AG09309 (cell line): ENCODE data around the gene ADAMTS12.
"Not testable (repeated sequence)": the region's sequence is repeated elsewhere in the genome, so short reads cannot be mapped to it uniquely, and the experiment has no call there.

ENCODE experiments used
- DNase-seq: peaks from one replicate; pipeline ENCODE4 v3.0.0-alpha.2; 2010; ENCODE audit warnings: low read depth
- H3K4me3 ChIP-seq: 2 replicates; pipeline ENCODE4 v1.5.1; 2011; ENCODE audit warnings: mild to moderate bottlenecking, low read depth, low read length, moderate library complexity; ENCODE audit not compliant: control insufficient read depth
- CTCF ChIP-seq: IDR thresholded peaks from 2 replicates; pipeline ENCODE4 v1.5.1; 2011; ENCODE audit warnings: mild to moderate bottlenecking, low read depth, low read length, inconsistent platforms; ENCODE audit not compliant: insufficient read depth, control insufficient read depth; ENCODE audit errors: missing control alignments

The ADAMTS12 gene

GRCh38 chr5:33516421-33516820, 375.4 kb downstream of the ADAMTS12 start:
- no peak overlapping the region for H3K4me3 ChIP-seq
- DNase-seq: no peak
- no peak for TF ChIP-seq CTCF

DNA sequence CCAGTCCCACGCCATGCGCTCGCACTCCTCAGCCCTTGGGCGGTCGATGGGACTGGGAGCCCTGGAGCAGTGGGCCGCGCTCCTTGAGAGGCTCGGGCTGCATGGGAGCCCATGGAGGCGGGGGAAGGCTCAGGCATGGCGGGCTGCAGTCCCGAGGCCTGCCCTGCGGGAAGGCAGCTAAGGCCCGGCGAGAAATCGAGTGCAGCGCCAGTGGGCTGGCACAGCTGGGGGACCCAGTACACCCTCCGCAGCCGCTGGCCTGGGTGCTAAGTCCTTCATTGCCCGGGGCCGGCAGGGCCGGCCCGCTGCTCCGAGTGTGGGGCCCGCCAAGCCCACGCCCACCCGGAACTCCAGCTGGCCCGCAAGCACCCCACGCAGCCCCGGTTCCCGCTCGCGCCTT, 376.4 kb downstream of the ADAMTS12 start:
- DNase-seq, H3K4me3 ChIP-seq: not testable (repeated sequence)

DNA sequence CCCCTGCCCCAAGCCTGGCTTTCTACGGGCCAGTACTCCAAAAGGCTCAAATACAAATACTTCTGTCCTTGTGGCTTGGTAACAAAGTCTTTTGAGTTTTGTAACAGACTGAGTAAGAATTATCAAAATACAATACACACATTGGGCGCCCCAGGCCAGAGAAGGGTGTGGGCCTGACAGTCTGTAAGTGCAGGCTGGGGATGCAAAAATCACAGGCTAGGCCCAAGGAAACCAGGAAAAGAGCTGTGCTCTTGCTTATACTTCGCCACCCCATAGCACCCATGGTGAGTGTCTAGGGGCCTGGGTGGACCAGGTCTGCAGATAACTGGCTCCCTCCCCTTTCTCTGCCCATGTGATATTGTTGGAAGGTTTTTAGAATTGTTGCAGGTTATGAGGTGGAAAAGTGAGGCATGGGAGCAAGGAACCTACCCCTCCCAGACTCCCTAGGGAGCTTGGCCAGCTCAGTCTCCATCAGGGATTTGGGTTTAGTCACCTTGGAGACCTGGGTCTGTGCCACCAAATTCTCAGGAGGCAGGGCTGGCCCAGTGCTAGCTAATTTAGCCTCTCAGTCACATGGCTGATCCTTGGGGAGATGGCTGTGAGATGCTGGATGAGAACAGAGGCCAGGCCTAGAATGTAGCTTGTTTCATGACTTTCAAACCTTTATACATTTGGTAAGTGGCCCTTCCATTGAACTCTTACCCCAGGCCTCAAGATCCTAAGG, 378.2 kb downstream of the ADAMTS12 start:
- no peak for DNase-seq
- no peak overlapping the region for H3K4me3 ChIP-seq
- no peak for TF ChIP-seq CTCF

DNA sequence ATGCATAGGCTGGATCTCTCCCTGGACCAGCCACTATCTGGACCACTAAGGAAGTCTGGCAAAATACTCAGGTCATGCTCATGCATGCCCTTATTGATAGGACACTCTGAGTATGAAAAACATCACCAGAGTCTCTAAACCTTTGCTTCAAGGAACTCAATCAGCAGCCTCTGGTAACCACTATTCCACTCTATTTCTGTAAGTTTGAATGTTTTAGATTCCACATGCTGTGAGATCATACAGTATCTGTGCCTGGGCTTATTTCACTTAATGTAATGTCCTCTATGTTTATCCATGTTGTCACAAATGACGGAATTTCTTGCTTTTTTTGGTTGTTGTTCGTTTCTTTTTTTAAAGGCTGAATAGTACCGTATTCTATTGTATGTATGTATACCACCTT, 382.8 kb downstream of the ADAMTS12 start:
- no peak for TF ChIP-seq CTCF
- H3K4me3 ChIP-seq: no peak overlapping the region
- no peak for DNase-seq

DNA sequence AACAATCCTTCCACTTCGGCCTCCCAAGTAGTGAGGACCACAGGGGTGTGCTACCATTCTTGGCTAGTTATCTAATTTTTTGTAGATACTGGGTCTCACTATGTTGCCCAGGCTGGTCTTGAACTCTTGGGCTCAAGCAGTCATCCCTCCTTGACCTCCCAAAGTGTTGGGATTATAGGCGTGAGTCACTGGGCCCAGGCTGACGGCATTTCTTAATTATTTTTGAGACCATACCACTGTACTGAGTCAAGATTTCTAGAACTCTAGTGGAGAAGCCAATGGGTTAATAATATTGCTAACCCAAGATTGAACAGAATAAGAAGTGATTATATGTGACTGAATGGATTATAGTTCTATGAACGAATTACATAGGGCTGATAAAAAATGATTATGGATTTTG, 384.4 kb downstream of the ADAMTS12 start:
- no peak for DNase-seq
- TF ChIP-seq CTCF: no peak
- H3K4me3 ChIP-seq: no peak overlapping the region

- no peak for TF ChIP-seq CTCF
- H3K4me3 ChIP-seq: no peak overlapping the region
- DNase-seq: no peak
Observed at GRCh38 chr5:33504570-33504969, 387.2 kb downstream of the ADAMTS12 start.

DNA sequence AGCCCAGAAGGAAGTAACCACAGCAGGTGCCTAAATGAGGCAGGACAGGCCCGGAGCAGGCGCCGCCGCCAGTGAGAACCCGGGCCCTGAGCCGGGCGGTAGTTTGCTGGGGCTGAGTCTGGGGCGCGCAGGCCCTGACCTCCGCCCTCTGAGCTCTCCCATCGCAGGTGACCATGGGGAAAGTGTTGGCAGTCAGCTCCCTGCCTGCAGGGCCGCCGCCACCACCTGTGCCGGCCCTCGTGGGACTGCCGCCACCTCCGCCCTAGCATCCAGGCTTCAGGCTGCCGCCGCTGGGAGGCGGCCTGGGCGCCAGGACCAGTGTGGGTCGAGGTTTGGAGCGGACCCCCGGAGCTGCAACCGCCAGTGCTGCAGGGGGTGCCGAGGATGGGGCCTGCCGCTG, 389.9 kb downstream of the ADAMTS12 start:
- no peak for TF ChIP-seq CTCF
- no peak overlapping the region for H3K4me3 ChIP-seq
- DNase-seq: no peak
